ENCODE data around the gene CSGALNACT2. TPM values are rescaled to one million over a fixed set of nuclear protein-coding genes. Genes with fewer than 3 reads are reported as not detected.

The CSGALNACT2 gene
- polyA plus RNA-seq, 2 donors, result 2.0 to 3.4 TPM

GRCh38 chr10:43210556-43210955, 72.3 kb downstream of the CSGALNACT2 start:
- Histone ChIP-seq H3K4me1 (ENCODE audit: control insufficient read depth in 2 of 2, insufficient read depth in 2 of 2, low read length in 1 of 2) (no peaks in the 10 kb centered on the region), H3K27me3 (ENCODE audit: control insufficient read depth in 1 of 2, insufficient read depth in 2 of 2, low read length in 2 of 2) (no peaks in the 10 kb centered on the region), H3K27ac (ENCODE audit: low read depth in 2 of 2, low read length in 1 of 2) (no peak overlapping the region), H3K4me3 (ENCODE audit: low read depth in 1 of 2, low read length in 2 of 2) (no peak overlapping the region), H3K36me3 (ENCODE audit: control insufficient read depth in 2 of 2, insufficient read depth in 2 of 2, low read length in 1 of 2) (no peaks in the 10 kb centered on the region), H3K9me3 (ENCODE audit: control insufficient read depth in 2 of 2, insufficient read depth in 1 of 2, low read depth in 1 of 2, low read length in 1 of 2) (no peaks in the 10 kb centered on the region)
- 65 to 68% methylated on average over 6 of the region's 6 CpGs for WGBS, 2 donors

- no peak overlapping the region for H3K27ac ChIP-seq (ENCODE audit: low read depth in 2 of 2, low read length in 1 of 2)
- H3K4me3 ChIP-seq (ENCODE audit: low read depth in 1 of 2, low read length in 2 of 2), result no peak overlapping the region
- H3K36me3 ChIP-seq (ENCODE audit: control insufficient read depth in 2 of 2, insufficient read depth in 2 of 2, low read length in 1 of 2), result no peaks in the 10 kb centered on the region
- H3K9me3 ChIP-seq (ENCODE audit: control insufficient read depth in 2 of 2, insufficient read depth in 1 of 2, low read depth in 1 of 2, low read length in 1 of 2), result no peaks in the 10 kb centered on the region
- no peaks in the 10 kb centered on the region for H3K4me1 ChIP-seq (ENCODE audit: control insufficient read depth in 2 of 2, insufficient read depth in 2 of 2, low read length in 1 of 2)
- 45 to 61% methylated on average over 6 of the region's 6 CpGs for WGBS, 2 donors
- no peaks in the 10 kb centered on the region for H3K27me3 ChIP-seq (ENCODE audit: control insufficient read depth in 1 of 2, insufficient read depth in 2 of 2, low read length in 2 of 2)
Measured at GRCh38 chr10:43211030-43211429, 72.8 kb downstream of the CSGALNACT2 start.

- H3K9me3 ChIP-seq (ENCODE audit: control insufficient read depth in 2 of 2, insufficient read depth in 1 of 2, low read depth in 1 of 2, low read length in 1 of 2), result no peaks in the 10 kb centered on the region
- WGBS, 2 donors, result 75 to 76% methylated on average over 8 of the region's 8 CpGs
- no peaks in the 10 kb centered on the region for H3K27me3 ChIP-seq (ENCODE audit: control insufficient read depth in 1 of 2, insufficient read depth in 2 of 2, low read length in 2 of 2)
- H3K4me1 ChIP-seq (ENCODE audit: control insufficient read depth in 2 of 2, insufficient read depth in 2 of 2, low read length in 1 of 2), result no peaks in the 10 kb centered on the region
- H3K4me3 ChIP-seq (ENCODE audit: low read depth in 1 of 2, low read length in 2 of 2), result no peak overlapping the region
- no peak overlapping the region for H3K27ac ChIP-seq (ENCODE audit: low read depth in 2 of 2, low read length in 1 of 2)
- H3K36me3 ChIP-seq (ENCODE audit: control insufficient read depth in 2 of 2, insufficient read depth in 2 of 2, low read length in 1 of 2), result no peaks in the 10 kb centered on the region
Measured at GRCh38 chr10:43211431-43212042, 73.3 kb downstream of the CSGALNACT2 start.

- no peaks in the 10 kb centered on the region for H3K9me3 ChIP-seq (ENCODE audit: control insufficient read depth in 2 of 2, insufficient read depth in 1 of 2, low read depth in 1 of 2, low read length in 1 of 2)
- no peaks in the 10 kb centered on the region for H3K27me3 ChIP-seq (ENCODE audit: control insufficient read depth in 1 of 2, insufficient read depth in 2 of 2, low read length in 2 of 2)
- 50 to 65% methylated on average over 13 of the region's 13 CpGs for WGBS, 2 donors
- H3K4me3 ChIP-seq (ENCODE audit: low read depth in 1 of 2, low read length in 2 of 2), result no peak overlapping the region
- no peak overlapping the region for H3K27ac ChIP-seq (ENCODE audit: low read depth in 2 of 2, low read length in 1 of 2)
- no peaks in the 10 kb centered on the region for H3K4me1 ChIP-seq (ENCODE audit: control insufficient read depth in 2 of 2, insufficient read depth in 2 of 2, low read length in 1 of 2)
- H3K36me3 ChIP-seq (ENCODE audit: control insufficient read depth in 2 of 2, insufficient read depth in 2 of 2, low read length in 1 of 2), result no peaks in the 10 kb centered on the region
Measured at GRCh38 chr10:43212043-43212721, 73.9 kb downstream of the CSGALNACT2 start.

DNA sequence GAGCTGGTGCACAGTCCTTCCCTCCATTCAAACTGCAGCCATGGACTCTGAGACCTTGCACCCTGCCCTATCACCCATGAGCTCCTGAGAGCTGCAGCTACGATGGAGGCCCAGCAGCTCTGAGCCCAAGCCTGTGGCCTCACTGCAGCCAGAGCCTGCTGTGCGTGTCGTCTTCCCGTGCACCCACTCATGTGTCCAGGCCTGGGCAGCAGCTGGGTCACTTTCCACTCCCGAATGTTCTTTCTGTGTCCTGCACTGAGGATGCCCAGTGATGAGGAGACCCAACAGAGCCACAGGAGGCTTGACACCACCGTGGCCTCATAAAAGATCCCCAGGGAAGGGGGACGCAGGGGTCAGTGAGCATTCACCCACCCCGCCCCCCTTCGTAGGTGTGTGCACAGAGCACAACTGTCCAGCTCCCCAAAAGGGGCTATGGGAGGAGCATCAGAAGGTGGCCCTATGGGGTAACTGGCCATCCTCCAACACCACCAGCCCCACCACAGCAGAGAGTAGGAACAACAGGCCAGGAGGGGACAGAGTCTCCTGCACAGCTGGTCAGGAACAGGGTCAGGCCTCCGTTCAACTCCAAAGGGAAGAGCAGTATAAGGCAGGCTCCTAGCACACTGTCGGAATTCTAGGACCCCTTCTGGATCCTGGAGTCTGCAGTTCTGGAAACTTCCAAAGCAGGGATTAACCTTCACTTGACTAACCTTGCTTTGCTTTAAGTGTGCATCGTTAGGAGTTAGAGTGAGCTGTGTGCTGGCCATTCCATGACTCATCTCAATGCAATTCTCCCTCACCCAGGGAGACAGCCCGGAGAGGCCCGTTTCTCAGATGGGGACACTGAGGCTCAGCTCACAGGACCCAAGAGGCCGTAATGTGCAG, 76.1 kb downstream of the CSGALNACT2 start:
- Histone ChIP-seq H3K27ac (ENCODE audit: low read depth in 2 of 2, low read length in 1 of 2) (no peak overlapping the region), H3K9me3 (ENCODE audit: control insufficient read depth in 2 of 2, insufficient read depth in 1 of 2, low read depth in 1 of 2, low read length in 1 of 2) (no peaks in the 10 kb centered on the region), H3K4me1 (ENCODE audit: control insufficient read depth in 2 of 2, insufficient read depth in 2 of 2, low read length in 1 of 2) (no peaks in the 10 kb centered on the region), H3K36me3 (ENCODE audit: control insufficient read depth in 2 of 2, insufficient read depth in 2 of 2, low read length in 1 of 2) (no peaks in the 10 kb centered on the region), H3K4me3 (ENCODE audit: low read depth in 1 of 2, low read length in 2 of 2) (no peak overlapping the region), H3K27me3 (ENCODE audit: control insufficient read depth in 1 of 2, insufficient read depth in 2 of 2, low read length in 2 of 2) (no peaks in the 10 kb centered on the region)
- whole genome bisulfite sequencing, 2 donors, result 82 to 83% methylated on average over 15 of the region's 15 CpGs

- H3K4me3 ChIP-seq (ENCODE audit: low read depth in 1 of 2, low read length in 2 of 2), result no peak overlapping the region
Measured at GRCh38 chr10:43214956-43215561, 76.8 kb downstream of the CSGALNACT2 start.

DNA sequence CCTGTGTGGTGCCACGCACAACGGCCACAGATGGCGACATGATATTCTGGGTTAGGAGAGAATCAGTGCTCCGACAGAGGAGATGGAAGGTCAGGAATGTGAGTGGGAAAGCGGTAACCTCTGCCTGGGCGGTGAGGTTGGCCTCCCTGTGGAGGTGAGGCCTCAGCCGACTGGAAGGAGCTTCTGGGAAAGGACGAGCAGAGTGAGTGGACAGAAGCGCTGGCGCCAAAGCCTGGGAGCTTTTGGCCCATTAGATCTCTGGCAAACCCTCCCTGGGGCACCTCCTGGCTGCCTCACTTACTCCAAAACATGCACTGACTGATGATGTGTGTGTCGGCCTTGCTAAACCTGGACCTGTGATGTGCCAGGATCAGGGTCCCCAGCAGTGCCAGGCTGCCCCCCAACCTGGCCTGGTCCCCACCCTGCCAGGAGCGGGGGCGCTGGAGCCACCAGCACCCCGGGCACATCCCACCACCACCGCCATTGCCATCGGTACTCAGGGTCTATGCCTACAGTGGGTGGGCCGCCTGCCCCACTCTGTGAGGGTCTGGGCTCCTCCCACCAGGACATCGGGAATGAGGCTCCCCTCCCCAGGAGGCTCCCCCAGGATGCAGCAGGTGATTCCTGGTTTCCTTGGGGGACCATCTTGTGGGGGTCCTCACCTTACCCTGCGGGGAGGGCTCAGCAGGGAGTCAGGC, 77.7 kb downstream of the CSGALNACT2 start:
- no peaks in the 10 kb centered on the region for H3K4me1 ChIP-seq (ENCODE audit: control insufficient read depth in 2 of 2, insufficient read depth in 2 of 2, low read length in 1 of 2)
- no peaks in the 10 kb centered on the region for H3K36me3 ChIP-seq (ENCODE audit: control insufficient read depth in 2 of 2, insufficient read depth in 2 of 2, low read length in 1 of 2)
- H3K4me3 ChIP-seq (ENCODE audit: low read depth in 1 of 2, low read length in 2 of 2), result no peak overlapping the region
- H3K9me3 ChIP-seq (ENCODE audit: control insufficient read depth in 2 of 2, insufficient read depth in 1 of 2, low read depth in 1 of 2, low read length in 1 of 2), result no peaks in the 10 kb centered on the region
- 83 to 88% methylated on average over 19 of the region's 19 CpGs for WGBS, 2 donors
- H3K27ac ChIP-seq (ENCODE audit: low read depth in 2 of 2, low read length in 1 of 2), result no peak overlapping the region
- H3K27me3 ChIP-seq (ENCODE audit: control insufficient read depth in 1 of 2, insufficient read depth in 2 of 2, low read length in 2 of 2), result no peaks in the 10 kb centered on the region

More at GRCh38 chr10:43214956-43215561, 76.8 kb downstream of the CSGALNACT2 start:
- Histone ChIP-seq H3K36me3 (ENCODE audit: control insufficient read depth in 2 of 2, insufficient read depth in 2 of 2, low read length in 1 of 2) (no peaks in the 10 kb centered on the region), H3K27ac (ENCODE audit: low read depth in 2 of 2, low read length in 1 of 2) (no peak overlapping the region), H3K4me1 (ENCODE audit: control insufficient read depth in 2 of 2, insufficient read depth in 2 of 2, low read length in 1 of 2) (no peaks in the 10 kb centered on the region), H3K9me3 (ENCODE audit: control insufficient read depth in 2 of 2, insufficient read depth in 1 of 2, low read depth in 1 of 2, low read length in 1 of 2) (no peaks in the 10 kb centered on the region), H3K27me3 (ENCODE audit: control insufficient read depth in 1 of 2, insufficient read depth in 2 of 2, low read length in 2 of 2) (no peaks in the 10 kb centered on the region)
- 58 to 59% methylated on average over 12 of the region's 12 CpGs for WGBS, 2 donors

DNA sequence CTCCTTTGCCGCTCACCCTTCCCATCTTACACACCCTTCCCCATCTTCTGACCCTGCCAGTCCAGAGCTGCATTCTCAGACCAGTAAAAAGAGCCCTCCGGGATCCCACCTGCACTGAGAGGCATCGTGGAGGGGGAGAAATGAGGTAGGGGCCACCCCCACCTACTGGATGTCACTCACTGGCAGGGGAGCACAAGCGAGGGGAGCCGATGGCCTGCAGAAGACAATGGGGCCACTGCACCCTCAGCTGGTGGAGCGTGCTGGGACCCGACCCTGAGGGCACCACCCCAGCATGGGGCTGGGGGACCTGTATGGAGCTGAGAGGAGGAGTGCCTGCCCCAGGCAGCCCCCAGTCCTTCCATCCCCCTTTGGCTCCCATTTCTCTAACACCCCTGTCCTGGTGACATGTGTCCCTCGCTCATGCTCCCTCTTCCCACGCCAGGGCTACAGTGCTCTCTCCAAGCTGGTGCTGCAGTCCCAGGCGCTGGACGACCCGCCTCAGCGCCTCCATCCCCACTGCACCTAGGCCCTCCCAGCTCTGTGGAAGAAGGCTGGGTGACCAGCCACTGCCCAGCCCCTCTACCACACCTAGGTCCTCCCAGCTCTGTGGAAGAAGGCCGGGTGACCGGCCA, 78.8 kb downstream of the CSGALNACT2 start:
- H3K27ac ChIP-seq (ENCODE audit: low read depth in 2 of 2, low read length in 1 of 2), result no peak overlapping the region
- H3K4me1 ChIP-seq (ENCODE audit: control insufficient read depth in 2 of 2, insufficient read depth in 2 of 2, low read length in 1 of 2), result no peaks in the 10 kb centered on the region
- no peak overlapping the region for H3K4me3 ChIP-seq (ENCODE audit: low read depth in 1 of 2, low read length in 2 of 2)
- 85 to 89% methylated on average over 15 of the region's 15 CpGs for WGBS, 2 donors
- no peaks in the 10 kb centered on the region for H3K27me3 ChIP-seq (ENCODE audit: control insufficient read depth in 1 of 2, insufficient read depth in 2 of 2, low read length in 2 of 2)
- no peaks in the 10 kb centered on the region for H3K36me3 ChIP-seq (ENCODE audit: control insufficient read depth in 2 of 2, insufficient read depth in 2 of 2, low read length in 1 of 2)
- no peaks in the 10 kb centered on the region for H3K9me3 ChIP-seq (ENCODE audit: control insufficient read depth in 2 of 2, insufficient read depth in 1 of 2, low read depth in 1 of 2, low read length in 1 of 2)
